Stimulated activated CD4-positive, alpha-beta T cell treated with anti-CD3 and anti-CD28 coated beads, Interleukin-12 subunit alpha, Interleukin-12 subunit beta, amount 100 ng/mL, for 48 hours (primary cell): ENCODE data around the gene CLK2.
A peak's percentile ranks its signal among the peaks of the same experiment; 100 is the strongest.
"Not testable (repeated sequence)": the region's sequence is repeated elsewhere in the genome, so short reads cannot be mapped to it uniquely, and the experiment has no call there.

Experiments
- DNase-seq, 3 donors: peaks; one replicate each; pipeline ENCODE4 v3.0.0-alpha.2; 2020; ENCODE audit warnings: low read depth in 2 of 3, low spot score in 1 of 3

Gene CLK2

GRCh38 chr1:155268630-155269029, 4.7 kb downstream of the CLK2 start:
- DNase-seq, result no peak

- no peak for DNase-seq
Measured at GRCh38 chr1:155267373-155267772, 5.9 kb downstream of the CLK2 start.

GRCh38 chr1:155266553-155266952, 6.8 kb downstream of the CLK2 start:
- no peak for DNase-seq

DNA sequence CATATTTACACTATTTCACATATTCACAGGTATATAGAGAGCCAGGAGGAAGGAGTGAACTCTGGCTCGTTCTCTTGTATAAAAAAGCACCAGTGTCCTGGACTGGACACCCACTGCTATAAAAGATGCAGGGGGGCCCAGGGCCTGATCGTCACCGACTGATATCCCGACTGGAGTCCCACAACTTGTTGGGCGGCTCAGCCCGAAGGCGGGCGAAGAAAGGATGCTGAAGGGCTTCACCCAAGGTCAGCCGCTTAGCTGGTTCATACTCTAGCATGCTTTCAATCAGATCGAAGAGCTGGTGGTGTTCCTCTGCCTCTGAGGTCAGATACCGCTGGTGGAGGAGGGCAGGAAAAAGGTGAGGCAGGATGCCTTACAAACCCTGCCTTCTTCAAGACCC, 10.2 kb downstream of the CLK2 start:
- DNase-seq, result no peak

DNA sequence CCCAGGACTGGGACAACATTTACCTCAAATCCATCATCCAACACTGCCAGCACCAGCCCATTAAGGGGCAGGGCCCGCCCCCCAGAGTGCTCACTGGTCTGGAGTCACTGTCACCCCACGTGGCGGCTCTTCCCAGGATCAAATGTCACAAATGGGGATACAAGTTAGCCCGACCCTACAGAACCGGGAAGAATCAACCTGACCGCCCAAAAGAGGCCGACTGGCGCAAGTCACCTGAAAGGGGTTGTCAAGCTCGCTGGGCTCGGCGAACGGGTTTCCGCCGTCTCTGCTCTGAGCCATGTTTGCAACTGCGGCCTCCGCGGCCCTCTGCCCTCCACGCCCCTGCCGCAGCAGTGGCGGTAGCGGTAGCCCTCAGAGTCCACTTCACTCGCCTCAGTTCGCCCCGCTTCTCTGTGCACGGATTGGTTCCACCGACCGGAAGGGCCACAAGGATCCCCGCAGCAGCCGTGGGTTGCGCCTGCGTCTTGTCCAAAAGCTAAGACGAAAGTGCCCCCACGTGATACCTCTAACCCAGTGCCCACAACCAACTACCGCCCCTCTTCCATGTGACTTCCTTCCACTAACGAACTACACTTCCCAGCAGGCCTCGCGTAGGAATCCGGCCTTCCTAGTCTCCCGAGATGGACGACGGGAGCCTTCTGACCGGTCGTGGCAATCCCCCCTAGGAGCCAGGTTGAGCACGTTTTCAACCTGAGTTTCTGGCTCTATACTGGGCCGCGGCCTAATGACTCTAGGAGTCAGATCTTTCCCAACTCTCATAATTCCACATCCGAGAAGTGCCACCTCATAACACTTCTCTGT, 11.2 kb downstream of the CLK2 start, which contains the start of gene SCAMP3:
Gene SCAMP3, minus strand, starts transcription at position 509 of the 822 bp plus-strand sequence. Its CDS starts 209 bp downstream, at position 300.
- peak; percentile 79 to 86 (median 79) for DNase-seq

DNA sequence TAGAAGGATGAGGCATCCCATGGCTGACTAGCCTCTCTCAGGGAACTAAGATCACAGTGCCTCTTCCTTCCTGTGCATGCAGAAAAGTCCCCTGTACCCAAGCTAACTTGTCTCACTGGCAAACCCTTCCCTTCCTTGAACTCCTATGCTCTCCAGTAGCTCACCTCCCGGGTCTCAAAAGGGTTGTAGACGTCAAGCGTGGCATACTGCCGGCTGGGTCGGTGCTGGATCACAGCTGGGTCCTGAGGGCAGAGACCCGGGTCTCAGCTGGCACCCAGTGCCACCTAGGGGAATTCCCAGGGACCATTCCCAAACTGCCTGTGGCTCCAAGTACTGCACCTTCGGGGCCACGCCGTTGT, 11.8 kb downstream of the CLK2 start:
- no peak for DNase-seq

DNA sequence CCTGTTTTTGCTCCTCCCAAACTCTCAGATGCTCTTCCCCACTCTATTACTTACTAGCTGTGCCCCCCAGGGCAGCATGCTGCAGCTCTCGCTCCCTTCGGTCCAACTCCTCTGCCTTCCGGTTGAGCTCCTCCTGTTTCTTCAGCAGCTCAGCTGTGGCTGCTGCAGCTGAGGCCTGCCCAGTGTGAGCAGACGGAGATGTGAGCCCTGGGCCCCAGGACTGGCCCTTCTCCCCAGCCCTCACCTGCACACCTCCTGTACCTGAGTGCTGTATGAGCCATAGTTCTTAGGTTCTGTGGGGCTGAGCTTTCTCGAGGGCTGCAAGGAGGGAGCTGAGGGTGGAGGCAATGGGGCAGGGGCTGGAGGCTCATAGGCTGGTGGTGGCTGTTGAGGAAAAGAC, 13.0 kb downstream of the CLK2 start:
- DNase-seq, result no peak

DNA sequence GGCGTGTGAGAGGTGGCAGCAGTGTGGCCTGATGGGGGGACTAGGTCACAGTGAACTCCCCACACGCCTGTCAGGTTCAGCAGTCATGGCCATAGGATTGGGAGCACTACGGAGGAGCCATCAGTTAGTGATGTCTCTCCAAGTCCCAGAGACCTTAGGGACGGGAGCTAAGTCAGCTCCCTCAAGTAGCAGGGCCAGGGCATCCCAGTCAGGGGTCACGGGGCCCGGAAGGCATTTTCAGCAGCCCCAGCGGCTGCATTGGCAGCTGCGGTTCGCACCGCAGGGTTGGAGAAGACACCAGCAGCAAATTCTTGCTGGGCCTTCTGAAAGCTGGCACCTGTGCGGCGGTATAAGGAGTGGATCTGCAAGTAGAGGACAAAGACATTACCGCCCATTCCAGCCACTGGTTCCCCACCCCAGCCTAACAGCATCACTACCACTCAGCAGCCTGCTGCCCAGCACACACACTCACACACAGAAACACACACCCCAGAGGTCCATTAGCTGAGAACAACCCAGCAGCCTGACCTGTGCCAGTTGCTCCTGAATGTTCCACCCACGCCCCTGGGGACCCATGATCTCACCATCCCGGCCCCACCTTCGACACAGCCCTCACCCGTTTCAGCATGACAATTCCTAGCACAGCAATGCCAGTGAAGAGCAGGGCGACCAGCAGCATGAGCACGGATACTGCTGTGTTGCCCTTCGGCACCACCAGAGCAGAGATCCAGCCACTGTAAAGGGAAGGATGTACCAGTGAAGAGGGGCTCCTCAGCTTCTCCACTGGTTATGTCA, 17.0 kb downstream of the CLK2 start:
- no peak for DNase-seq

DNA sequence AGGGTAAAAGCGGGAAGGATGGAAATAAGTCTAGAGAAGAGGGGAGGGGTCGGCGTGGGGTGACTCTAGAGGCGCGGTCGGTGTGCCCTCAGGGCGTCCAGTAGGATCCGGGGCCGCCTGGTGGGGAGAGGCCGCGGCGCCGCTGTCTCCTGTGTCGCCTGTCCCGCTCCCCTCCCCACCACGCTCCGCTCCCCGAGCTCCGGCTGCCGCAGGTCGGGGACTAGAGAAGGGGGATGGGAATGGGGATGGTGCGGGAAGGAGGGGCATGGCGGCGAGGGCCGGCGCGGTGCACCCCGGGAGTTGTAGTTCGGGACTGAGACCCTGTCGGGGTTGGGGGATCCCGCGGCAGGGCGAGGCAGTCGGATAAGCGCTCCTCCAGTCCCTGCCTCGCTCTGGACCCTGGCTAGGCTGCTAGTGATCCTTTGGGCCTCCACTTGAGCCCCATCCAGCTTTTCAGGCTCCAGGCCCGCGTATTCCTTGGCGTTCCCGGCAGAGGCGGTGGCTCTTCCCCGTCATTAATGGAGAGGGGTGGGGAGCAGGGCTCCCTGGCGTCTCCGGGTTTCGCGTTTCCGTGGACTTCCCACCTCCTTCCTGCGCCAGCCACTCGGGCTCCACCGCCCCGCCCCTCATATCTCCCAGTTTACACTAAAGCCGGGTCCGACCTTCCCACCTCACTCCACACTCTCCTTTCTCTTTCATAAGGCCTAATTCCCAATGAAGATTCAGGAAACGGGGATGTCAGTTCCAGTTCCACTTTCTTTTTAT, 17.9 kb downstream of the CLK2 start, which contains the start of gene ENTREP3:
Gene ENTREP3, minus strand, starts transcription at position 241 of the 765 bp plus-strand sequence. CDS start 606 bp downstream, outside the sequence.
- peak; percentile 73 to 79 (median 77) for DNase-seq

DNA sequence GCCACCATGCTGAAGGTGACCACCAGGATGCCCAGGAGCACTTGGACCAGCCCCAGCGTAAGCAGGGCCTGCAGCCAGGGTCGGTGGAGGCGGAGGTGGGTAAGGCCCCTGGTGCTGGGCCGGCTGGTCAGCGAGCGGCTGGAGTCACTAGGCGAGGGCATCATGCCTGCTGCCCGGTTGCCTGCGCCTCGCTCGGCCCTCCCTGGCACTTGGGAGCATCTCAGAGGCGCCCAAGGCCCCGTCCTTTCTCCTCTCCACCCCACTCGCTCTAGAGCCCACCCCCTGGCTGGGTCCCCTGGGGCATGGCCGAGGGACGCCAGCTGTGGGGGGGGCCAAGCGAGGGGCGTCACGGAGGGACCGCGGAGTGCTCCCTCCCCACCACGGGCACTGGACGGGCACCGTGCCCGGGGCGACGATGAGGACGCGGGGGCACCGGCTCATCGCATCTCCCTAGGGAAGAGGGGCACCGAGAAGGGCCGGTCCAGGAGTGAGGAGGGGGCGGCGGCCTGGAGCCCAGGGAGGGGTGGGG, 18.5 kb downstream of the CLK2 start:
- DNase-seq, result no peak

DNA sequence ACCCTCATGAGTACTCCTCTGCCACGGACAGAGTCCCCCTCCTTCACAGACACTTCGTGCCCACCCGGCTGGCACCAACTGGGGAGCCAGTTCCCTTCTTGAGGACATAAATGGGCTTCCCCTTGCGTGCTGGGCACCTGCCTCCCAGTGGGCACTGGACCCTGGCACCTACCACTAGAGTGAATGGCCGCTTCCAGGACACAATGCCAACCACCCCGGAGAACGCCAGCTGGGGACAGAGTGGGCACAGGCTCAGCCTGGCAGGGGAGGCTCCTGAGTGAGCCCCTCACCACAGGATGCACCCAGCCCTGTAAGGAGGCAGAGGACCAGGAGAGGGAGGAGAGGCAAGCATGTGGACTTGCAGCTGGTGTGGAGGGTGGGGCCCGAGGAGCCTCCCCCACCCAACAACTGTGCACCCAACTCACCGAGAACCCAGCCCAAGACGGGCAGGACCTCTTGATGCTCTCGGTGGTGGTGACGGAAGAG, 19.0 kb downstream of the CLK2 start:
- no peak for DNase-seq

DNA sequence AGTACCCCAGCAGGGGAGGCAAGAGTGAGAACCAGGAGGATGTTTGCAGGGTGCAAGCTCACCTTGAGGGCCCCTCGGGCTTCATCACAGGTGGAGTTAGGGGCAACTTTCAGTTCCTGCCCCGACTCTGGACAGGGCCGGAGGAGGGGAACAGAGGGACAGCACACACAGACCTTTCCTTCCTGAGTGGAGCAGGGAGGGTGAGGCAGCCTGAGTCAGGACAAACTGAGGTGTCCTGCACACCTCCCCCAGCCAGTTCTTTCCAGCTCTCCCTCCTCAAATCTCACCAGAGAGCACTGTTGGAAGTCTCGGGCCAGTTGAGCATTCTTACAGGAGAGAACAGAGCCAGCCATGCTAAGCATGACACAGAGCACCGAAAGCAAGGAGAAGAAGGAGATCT, 19.5 kb downstream of the CLK2 start:
- no peak for DNase-seq

GRCh38 chr1:155253208-155253607, 20.1 kb downstream of the CLK2 start:
- DNase-seq, result no peak

DNA sequence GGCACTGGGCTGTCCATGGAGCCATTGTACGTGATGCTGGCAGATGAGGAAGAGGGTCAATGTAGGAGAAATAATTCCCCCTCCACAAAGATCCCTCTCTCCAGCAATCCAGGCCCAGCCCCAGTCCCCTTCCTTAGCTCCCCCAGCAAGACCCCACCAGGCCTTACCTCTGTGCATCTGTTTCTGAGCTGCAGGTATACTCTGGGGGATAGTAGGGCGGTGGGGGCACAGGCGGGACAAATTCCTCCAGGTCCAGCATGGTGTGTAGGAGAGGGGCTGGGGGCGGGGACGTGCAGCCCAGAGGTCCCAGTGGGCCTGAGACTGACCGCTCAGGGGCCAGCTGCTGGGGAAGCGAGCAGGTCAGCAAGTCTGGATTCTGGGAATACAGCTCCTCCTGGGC, 21.7 kb downstream of the CLK2 start:
- DNase-seq, result no peak

- peak; percentile 94 to 97 (median 94) for DNase-seq
Measured at GRCh38 chr1:155250633-155251449, 22.5 kb downstream of the CLK2 start.

DNA sequence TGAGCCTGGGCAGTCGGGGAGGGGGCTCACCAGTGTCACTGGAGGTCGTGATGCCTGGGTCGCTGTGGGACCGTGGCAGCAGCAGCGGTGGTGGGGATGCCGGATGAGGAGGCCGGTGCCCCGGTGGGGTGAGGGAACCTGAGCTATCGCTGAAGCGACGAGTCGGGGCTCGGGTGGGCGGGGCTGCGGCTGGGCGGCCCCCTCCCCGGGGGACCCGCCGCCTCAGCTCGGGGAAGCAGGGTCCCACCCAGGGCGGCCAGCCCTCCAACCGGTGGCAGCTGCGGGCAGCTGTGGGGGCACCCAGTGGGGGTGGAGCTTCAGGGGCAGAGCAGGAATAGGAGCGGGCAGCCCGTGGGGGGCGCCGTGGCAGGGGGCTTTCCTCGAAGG, 23.1 kb downstream of the CLK2 start:
- no peak for DNase-seq

GRCh38 chr1:155247667-155248553, 25.4 kb downstream of the CLK2 start:
- no peak for DNase-seq

- DNase-seq, result not testable (repeated sequence)
Measured at GRCh38 chr1:155246796-155247195, 26.5 kb downstream of the CLK2 start.

DNA sequence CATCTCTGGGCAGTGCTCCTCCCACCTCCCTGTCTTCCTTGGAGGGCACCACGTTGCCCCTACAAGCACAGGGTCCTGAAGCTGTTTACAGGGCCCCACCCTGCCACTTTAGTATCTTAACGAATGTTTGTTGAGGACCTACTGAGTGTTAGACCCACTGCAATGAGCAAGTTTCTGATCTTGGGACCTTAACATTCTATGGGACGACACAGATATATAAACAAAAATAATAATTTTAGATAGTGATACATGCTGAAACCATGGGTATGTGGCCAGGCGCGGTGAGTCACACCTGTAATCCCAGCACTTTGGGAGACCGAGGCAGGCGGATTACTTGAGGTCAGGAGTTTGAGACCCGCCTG, 28.2 kb downstream of the CLK2 start:
- no peak for DNase-seq
